Activated CD4-positive, CD25-positive, alpha-beta regulatory T cell treated with anti-CD3 and anti-CD28 coated beads, Interleukin-2, amount 50 U/mL, for 24 hours (primary cell): ENCODE results near the gene POLR2J2.
"Not testable (repeated sequence)": the region's sequence is repeated elsewhere in the genome, so short reads cannot be mapped to it uniquely, and the experiment has no call there.

Experiments used
- ATAC-seq, 2 donors: fragments of 150-1000 bp; cut with Tn5 transposase; one replicate each; pipeline ENCODE4 v1.10.0; 2021; ENCODE audit warnings: mild to moderate bottlenecking in 1 of 2, moderate library complexity in 1 of 2

POLR2J2 gene

GRCh38 chr7:102671166-102671955, at the start of gene POLR2J2:
Gene POLR2J2 (minus strand): TSS chr7:102671663. CDS start chr7:102671601, 62 bp downstream.
- peak; percentile 59 to 67 for ATAC-seq

GRCh38 chr7:102718491-102718890, 47.0 kb upstream of the POLR2J2 start:
- ATAC-seq = not testable (repeated sequence)

- peak; percentile 55 to 60 for ATAC-seq
Observed at GRCh38 chr7:102715718-102716117, 44.3 kb upstream of the POLR2J2 start.

GRCh38 chr7:102714774-102715522, 43.5 kb upstream of the POLR2J2 start:
- peak; percentile 80 to 81 for ATAC-seq

- ATAC-seq = peak; percentile 65 to 72
Observed at GRCh38 chr7:102713691-102714080, 42.2 kb upstream of the POLR2J2 start.

- ATAC-seq = peak; percentile 52 to 53
Observed at GRCh38 chr7:102713011-102713690, 41.7 kb upstream of the POLR2J2 start.

GRCh38 chr7:102698962-102699750, 27.7 kb upstream of the POLR2J2 start:
- not testable (repeated sequence) for ATAC-seq

- ATAC-seq = not testable (repeated sequence)
Observed at GRCh38 chr7:102697642-102698512, 26.4 kb upstream of the POLR2J2 start.

GRCh38 chr7:102696009-102696408, 24.5 kb upstream of the POLR2J2 start:
- ATAC-seq = not testable (repeated sequence)

- ATAC-seq = peak; percentile 17 to 58
Observed at GRCh38 chr7:102695033-102695552, 23.6 kb upstream of the POLR2J2 start.

GRCh38 chr7:102694008-102694407, 22.5 kb upstream of the POLR2J2 start:
- ATAC-seq = not testable (repeated sequence)

GRCh38 chr7:102690602-102691001, 19.1 kb upstream of the POLR2J2 start:
- ATAC-seq = not testable (repeated sequence)

GRCh38 chr7:102689436-102690282, 18.2 kb upstream of the POLR2J2 start:
- peak; percentile 83 to 84 for ATAC-seq

- ATAC-seq = peak; percentile 69 to 71
Observed at GRCh38 chr7:102688299-102689036, 17.0 kb upstream of the POLR2J2 start.

- ATAC-seq = not testable (repeated sequence)
Observed at GRCh38 chr7:102682560-102682959, 11.1 kb upstream of the POLR2J2 start.

GRCh38 chr7:102680780-102681179, 9.3 kb upstream of the POLR2J2 start:
- not testable (repeated sequence) for ATAC-seq

- peak; percentile 68 to 69 for ATAC-seq
Observed at GRCh38 chr7:102675545-102675944, 4.1 kb upstream of the POLR2J2 start.

- not testable (repeated sequence) for ATAC-seq
Observed at GRCh38 chr7:102673447-102674067, 2.1 kb upstream of the POLR2J2 start.

- ATAC-seq = peak; percentile 3 to 5
Observed at GRCh38 chr7:102671956-102672307, 469 bp upstream of the POLR2J2 start.
